Measurements from ENCODE around the gene KIAA0232.
A peak's percentile ranks its signal among the peaks of the same experiment; 100 is the strongest.
"Not testable (repeated sequence)": the region's sequence is repeated elsewhere in the genome, so short reads cannot be mapped to it uniquely, and the experiment has no call there.

KIAA0232 gene

DNA sequence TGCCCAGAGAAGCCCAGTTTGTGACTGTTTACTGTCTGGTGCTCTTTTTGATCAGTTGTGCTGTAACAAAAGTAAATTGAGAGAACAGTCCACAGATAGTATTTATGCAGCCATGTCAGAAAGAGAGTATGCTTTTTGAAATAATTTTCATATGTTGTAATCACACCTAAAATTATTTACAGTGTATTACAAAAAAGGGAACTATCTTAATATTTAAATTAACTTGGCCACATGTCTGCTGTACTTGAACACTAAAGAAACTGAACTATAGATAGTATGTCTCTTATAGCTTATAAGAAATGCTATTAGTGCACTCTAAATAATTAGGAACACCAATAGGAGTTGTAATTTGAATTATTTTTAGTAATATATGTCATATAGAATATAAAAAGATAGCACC lies 30.2 kb downstream of the KIAA0232 start:
- DNase-seq, result no peak

DNA sequence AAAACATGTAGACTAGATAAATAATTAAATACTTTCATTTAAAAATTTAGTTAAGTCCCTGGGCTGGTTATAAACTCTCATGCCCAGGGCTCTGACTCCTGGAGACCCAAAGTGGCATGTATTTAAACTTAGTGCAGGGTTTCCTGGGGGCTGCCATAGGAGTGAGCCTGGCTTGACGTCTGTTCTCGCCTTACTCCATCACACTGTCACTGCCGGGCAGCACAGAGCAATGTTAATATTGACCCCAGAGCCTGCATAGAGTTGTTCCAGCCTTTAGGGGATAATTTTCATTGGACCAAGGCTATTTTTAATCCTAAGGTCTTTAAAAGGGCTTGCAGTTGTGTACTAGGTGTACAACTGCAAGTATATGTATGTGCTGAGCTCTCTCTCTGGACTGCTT lies 31.2 kb downstream of the KIAA0232 start:
- no peak for DNase-seq

DNA sequence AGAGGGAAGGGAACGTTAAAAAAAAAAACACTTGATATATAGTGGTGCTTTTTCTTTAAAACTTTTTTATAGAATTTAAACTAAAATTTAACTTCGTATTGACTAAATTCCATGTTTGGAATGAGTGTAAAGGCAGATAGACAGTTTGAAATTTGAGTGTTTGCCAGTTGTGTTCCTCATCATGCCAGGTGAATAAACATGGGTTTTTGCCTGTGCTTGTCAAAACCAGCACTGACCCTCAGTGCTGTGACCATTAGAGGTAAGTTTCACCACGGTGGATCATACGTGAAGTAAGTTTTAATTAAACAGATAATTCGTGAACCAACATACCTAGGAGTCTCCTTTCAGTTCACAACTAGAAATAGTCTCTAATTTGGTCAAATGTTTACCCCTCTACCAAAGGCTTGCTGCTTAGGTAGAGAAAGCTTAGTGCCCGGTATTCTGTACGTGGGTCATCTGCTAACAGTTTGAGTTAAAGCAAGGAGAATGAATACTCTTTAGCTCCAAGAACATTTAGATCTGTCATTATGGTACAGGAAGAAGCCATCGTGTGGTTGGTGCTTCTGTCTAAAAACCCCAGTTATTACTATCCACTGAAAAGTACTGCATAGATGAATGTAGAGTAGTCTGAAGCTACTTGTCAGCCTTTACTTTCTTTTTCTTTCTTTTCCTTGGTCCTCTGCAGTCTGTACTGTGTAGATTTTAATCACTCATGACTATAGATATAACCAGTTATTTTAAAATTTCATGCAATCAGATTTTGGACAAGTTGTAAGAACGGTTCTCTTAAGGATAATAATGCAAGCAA lies 32.7 kb downstream of the KIAA0232 start:
- DNase-seq, result no peak

DNA sequence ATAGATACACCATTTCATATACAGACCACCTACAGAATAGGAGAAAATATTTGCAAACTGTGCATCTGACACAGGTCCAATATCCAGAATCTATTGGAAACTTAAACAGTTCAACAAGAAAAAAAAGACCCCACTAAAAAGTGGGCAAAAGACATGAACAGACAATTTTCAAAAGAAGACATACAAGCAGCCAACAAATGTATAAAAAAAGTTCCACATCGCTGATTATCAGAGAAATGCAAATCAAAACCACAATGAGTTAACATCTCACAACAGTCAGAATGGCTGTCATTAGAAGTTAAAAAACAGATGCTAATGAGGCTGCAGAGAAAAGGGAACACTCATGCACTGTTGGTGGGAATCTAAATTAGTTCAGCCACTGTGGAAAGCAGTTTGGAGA lies 36.8 kb downstream of the KIAA0232 start:
- DNase-seq, result no peak

DNA sequence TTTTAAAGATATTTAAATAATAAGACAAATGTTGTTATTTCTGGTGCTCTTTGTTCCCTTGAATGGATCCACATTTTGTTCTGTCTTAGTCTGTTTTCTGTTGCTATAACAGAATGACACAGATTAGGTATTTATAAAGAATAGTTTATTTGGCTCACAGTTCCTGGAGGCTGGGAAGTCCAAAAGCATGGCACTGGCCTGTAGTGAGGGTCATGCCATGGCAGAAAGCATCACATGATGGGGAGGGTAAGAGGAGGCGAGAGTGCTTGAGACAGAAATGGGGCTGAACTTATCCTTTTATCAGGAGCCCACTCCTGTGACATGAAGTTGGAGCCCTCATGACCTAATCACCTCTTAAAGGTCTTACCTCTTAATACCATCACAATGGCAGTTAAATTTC lies 38.2 kb downstream of the KIAA0232 start:
- no peak for DNase-seq

DNA sequence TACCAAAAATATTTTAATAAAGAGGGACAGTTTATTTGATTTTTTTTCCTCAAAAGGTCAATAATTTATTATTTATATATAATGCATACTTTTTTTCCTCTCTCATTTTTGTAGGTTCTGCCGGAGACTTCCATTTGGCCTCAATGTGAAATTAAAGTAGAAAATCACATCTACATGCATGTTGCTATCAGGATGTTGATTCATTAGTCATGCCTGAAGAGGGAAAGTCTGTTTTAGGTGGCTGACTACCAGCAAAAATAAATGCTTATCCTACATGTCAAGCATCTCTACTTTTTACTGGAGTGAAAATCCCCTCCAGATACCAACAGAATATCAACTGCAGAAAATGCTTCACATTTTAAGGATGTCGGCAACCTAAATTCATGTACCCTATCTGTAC lies 41.5 kb downstream of the KIAA0232 start:
- DNase-seq, result no peak

DNA sequence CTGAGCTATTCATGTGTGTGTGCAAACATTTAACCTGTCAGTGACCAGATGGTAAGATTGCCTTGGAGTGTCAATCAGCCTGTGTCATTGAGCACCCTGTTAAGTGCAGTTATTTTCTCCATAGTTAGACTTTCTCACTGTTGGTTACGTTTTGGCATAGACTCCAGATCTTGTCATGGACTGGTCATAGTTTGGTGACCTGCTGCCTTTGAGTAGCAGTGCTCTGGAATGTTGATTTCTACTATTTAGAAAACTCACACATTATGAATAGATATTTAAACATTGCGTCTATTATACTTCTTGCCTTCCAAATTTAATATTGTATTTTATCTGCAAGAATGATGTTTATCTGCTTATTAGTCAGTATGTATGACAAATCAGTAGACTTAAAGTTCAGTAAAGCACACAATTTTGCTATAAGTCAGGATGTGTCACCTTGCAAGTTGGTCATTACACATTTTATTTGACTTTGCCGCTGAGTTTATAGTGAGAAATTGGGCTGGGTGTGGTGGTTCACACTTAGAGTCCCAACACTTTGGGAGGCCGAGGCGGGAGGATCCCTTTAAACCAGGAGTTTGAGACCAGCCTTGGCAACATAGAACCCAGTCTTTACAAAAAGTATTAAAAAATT lies 42.4 kb downstream of the KIAA0232 start:
- no peak for DNase-seq

DNA sequence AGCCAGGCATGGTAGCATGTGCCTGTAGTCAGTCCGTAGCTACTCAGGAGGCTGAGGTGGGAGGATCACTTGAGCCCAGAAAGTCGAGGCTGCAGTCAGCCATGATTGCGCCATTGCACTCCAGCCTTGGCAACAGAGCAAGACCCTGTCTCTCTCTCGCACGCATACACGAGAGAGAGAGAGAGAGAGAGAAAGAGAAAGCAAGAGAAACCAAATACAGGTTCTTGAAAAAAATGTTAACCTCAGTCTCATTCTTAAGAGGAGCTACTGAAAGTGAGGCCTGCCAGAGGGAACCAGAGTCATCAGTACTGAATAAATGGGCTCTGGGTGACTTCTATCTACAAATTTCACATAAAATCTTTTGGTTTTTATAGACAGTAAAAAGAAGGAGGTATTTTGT lies 42.9 kb downstream of the KIAA0232 start:
- DNase-seq, result no peak

DNA sequence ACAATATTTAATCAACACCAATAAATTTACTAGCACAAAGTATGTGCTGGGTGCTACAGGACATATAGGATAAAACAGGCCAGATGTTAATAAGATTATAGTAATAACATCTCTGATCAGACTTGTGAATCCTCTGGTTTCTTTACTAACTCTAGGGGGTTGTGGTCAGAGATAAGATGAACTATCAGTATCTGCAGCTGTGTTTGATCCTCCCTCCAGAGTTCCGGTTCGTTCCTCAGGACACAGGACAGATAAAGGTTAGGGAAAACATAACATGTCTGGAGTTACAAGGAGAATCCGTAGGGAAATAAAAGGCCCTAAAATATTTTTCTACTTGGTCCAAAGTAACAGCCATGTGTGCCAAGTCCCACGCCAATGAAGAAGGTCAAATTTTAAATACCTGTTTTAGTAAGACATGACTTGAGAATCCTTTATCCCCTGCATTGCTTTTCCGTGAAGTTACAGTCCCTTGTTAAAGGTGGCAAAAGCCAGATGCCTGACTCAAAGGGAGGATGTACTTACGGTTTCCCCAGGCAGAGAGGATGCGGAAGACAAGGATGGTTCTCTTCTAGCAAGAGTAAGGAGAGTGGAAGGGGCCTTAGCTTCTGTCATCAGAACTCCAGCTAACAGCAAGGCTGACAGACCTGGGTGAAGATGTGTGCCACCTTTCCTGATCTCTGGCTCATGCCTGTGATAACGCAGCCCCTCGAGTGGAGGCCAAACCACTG lies 44.4 kb downstream of the KIAA0232 start:
- DNase-seq, result no peak

DNA sequence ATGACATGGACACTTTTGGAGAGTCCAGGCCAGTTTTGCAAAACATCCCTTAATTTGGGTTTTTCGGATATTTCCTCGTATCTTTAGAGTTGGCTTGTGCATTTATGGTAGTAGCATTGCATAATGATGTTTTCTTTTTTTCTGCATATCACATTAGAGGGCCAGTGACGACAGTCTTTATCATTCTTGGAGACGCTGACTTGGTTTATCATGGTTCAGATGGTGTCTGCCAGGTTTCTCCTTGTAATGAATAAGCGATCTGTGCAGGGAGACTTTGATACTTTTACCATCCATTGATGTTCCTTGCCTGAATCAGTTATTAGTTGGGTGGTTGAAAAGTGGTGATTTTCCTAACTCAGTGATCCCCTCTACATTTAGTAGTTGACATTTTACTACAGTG lies 46.6 kb downstream of the KIAA0232 start:
- no peak for DNase-seq

DNA sequence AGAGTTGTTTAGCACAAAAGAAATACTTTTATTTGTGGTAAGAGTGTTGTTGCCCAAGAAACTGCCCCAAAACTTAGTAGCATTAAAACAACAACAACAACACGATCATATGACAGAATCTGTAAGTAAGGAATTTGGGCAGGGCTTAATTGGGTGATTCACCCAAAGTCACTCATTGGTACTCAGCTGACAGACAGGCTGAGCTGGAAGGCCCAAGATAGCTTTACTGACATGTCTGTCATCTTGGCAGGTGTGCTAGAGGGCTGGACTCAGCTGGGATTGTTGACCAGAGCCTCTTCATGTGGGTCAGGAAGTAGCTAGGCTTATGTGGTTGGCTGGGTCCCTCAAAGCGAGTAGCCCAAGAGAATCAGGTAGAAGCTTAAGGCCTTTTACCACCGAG lies 52.3 kb downstream of the KIAA0232 start:
- no peak for DNase-seq

DNA sequence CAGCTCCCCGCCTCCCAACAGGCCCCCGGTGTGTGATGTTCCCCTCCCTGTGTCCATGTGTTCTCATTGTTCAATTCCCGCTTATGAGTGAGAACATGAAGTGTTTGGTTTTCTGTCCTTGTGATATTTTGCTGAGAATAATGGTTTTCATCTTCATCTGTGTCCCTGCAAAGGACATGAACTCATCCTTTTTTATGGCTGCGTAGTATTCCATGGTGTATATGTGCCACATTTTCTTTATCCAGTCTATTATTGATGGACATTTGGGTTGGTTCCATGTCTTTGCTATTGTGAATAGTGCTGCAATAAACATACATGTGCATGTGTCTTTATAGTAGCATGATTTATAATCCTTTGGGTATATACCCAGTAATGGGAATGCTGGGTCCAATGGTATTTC lies 53.1 kb downstream of the KIAA0232 start:
- not testable (repeated sequence) for DNase-seq

DNA sequence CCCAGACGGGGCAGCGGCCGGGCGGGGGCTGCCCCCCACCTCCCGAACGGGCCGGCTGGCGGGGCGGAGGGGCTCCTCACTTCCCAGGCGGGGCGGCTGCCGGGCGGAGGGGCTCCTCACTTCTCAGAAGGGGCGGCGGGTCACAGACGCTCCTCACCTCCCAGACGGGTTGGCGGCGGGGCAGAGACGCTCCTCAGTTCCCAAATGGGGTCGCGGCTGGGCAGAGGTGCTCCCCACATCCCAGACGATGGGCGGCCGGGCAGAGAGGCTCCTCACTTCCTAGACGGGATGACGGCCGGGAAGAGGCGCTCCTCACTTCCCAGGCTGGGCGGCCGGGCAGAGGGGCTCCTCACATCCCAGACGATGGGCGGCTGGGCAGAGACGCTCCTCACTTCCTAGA lies 54.6 kb downstream of the KIAA0232 start:
- DNase-seq, result not testable (repeated sequence)

DNA sequence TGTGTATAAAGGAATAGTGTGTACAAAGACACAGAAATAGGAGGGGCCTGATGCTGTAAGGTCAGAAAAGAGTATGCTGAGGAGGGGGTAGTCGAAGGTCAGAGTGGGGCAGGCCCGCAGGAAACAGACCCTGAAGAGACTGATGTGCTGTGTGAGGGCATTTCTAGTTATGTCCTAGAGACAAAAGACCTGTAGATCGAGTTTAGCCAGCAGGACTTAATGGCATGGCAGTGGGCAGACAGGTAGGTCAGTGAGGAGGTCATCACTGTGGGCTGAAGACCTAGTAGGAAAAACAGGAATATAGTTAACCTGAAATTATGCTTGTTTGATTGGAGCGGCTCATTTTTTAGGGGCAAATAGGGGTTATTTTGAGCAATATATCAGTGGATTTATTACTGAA lies 57.1 kb downstream of the KIAA0232 start:
- no peak for DNase-seq

DNA sequence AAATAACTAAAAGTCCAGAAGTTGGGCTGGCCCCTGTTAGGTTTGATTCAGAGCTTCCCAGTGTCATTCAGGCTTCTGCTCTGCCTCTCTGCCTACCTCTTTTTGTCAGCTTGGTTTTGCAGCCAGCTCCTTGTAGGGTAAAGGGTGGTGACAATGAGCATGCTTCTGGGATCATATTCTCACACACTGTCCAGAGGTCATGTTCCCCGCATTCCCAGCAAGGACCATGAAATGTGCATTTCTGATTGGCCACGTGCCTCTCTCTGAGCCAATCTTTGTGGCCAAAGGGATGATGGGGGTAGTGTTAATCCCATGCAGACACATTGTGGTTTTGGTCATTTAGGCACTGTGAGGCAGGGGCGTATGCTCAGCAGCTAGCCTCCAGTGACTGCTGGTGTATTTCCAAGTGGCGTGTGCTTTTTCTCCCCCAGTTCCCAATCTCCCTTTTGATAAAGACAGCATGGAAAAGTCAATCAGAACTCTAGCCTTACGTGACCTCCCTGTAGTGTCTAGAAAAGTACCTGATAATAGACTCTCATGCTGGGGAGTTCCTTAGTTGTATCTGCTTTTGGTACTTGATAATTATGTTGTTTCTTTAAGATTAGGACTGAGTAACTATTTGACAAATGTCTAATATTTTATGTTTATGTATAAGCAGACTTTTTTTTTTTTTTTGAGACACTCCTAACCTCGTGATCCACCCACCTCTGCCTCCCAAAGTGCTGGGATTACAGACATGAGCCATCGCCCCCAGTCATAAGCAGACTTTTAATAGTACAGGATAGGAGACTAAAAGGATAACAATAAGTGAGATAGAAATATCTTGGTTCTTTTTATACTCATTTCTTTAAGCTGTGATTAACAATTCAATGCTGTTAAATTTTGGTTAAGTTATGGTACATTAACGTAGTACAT lies 57.8 kb downstream of the KIAA0232 start:
- peak; percentile 24 for DNase-seq

DNA sequence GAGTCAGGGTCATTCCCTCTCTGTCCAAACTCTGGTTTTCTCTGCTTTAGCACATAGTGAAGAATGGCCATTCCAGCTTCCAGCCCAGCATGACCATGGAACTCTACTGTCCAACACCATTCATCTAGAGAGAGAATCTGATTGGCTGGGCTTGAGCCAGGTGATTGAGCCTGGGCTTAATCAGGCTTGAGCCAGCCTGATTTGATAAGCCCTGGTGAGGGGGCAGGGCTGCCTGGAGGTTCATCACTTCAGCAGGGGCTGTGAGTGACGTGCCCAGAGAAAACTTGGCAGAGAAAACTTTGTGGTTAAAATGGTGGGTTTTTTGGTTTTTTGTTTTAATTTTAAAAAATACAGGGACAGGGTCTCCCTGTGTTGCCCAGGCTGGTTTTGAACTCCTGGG lies 62.5 kb downstream of the KIAA0232 start:
- no peak for DNase-seq

DNA sequence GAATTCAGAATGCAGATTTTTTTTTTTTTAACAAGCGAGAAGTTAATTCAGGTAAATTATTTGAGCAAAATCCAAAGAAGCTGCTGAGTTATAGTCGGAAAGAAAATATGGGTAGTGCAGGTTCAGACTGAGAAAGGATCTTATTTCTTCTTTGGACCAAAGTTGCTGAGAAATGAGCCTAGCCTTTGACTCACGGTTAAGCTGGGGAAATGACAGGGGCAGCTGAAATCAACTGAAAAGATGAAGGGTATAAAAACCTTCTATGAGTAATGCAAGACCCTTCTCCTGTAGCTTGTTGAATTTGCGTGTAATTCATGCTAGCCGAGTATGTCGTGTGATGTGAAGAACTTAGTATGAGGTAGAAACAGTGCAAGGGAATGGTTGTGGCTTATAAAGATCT lies 63.0 kb downstream of the KIAA0232 start:
- DNase-seq, result no peak

DNA sequence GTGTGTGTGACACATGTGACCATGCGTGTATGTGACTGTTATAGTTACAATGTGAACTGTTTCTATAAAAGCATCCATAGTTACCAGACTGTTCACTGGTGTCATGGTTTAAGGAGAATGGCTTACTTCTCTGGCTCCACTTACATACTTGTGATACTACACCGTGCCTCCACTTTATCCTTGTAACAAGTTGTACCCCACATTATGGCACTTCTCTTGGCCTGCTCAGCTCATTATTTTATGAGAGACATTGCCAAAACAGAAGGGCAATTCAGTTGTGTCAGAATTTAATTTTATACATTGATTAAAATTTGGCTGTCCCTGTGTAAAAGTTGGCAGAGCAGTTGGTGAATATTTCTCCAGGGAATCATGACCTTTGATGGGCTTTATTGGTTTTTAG lies 64.7 kb downstream of the KIAA0232 start:
- DNase-seq, result peak; percentile 3

DNA sequence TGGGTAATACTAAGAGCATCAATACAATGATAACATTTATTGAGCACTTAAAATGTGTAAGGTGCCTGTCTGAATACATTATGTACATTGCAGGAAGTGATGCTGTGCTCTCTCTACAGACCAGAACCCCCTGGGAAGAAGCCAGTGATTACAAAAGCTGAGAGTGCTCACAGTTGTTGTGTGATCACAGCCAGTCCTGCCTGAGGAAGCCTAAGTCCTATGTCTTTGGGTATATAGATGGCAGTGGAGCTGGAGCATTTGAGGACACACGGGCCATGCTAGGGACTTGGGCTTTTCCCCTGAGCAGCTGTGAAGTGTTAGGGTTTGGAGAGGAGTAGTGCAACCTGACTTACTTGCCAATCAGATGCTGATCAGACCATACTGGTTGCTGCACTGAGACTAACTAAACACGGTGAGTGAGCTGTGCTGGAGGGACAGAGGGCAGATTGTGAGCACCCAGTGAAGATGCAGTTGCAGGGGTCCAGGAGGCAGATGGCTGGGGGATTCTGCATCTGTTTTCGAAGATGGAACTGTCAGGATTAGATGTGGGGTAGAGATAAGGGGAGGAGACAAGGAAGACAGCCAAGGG lies 66.3 kb downstream of the KIAA0232 start:
- DNase-seq, result no peak

DNA sequence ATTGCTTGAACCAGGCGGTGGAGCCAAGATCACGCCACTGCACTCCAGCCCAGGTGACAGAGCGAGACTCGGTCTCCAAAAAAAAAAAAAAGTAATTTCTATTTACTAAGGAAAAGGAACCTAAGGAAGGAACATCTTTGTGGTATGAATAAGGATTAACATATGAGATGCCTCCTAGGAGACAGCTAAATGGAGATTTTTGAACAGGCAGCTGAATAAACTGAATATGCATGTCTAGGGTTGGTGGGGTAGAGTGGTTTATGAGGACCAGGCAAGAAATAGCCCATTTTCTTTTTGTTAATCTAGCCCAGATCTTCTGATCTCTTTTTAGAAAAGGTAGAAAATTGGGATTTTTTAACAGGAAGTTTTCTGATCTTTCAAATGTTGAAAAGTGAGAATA lies 67.2 kb downstream of the KIAA0232 start:
- DNase-seq, result no peak

DNA sequence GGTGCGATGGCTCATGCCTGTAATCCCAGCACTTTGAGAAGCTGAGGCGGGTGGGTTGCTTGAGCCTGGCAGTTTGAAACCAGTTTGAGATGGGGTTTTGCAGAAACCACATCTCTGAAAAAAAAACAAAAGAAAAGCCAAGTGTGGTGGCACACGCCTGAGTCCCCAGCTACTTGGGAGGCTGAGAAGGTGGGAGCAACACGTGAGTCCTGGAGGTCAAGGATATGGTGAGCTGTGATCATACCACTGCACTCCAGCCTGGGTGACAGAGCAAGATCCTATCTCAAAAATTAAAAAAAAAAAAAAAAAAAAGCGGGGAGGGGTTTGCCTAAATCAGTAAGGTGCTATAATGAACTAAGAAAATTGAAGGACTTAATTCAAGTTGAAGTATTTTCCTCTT lies 68.9 kb downstream of the KIAA0232 start:
- no peak for DNase-seq

DNA sequence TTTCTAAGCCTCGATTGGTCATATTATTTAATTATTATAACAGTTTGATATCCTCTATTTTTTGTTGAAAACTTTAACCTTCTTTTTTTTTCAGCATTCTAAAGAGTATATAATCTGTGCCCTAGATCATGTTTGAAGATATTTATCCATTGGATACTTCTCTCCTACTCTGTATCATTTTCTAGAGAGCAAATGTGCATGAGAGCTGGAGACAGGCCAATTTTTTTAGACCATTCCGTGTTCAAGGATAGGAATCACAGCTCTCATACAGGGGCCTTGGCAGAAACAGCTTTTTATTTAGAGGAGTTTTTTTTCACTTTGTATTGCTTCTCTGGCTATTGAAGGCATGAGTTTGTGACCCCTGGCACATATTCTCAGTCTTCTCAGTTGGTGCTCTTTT lies 69.4 kb downstream of the KIAA0232 start:
- DNase-seq, result no peak

Data from fibroblast of skin of abdomen (primary cell).